HG03159 (cell line): ENCODE measurements around the gene EFCAB11.
"Not testable (repeated sequence)": the region's sequence is repeated elsewhere in the genome, so short reads cannot be mapped to it uniquely, and the experiment has no call there.

Source experiments
- ATAC-seq: cut with Tn5 transposase; IDR thresholded peaks from one replicate; pipeline ENCODE4 v1.9.1; 2021; ENCODE audit warnings: mild to moderate bottlenecking, moderate library complexity; ENCODE audit not compliant: unreplicated experiment

The EFCAB11 gene

GRCh38 chr14:89912667-89913211 lies 41.8 kb downstream of the EFCAB11 start:
- ATAC-seq, result no peak

- no peak for ATAC-seq
Observed at GRCh38 chr14:89912221-89912620, 42.3 kb downstream of the EFCAB11 start.

GRCh38 chr14:89911010-89911919 lies 43.3 kb downstream of the EFCAB11 start:
- no peak for ATAC-seq

GRCh38 chr14:89910691-89911009 lies 43.9 kb downstream of the EFCAB11 start:
- ATAC-seq, result no peak

GRCh38 chr14:89909586-89909985 lies 44.9 kb downstream of the EFCAB11 start:
- ATAC-seq, result no peak

GRCh38 chr14:89908712-89909450 lies 45.6 kb downstream of the EFCAB11 start:
- no peak for ATAC-seq

- ATAC-seq, result no peak
Observed at GRCh38 chr14:89907655-89908054, 46.9 kb downstream of the EFCAB11 start.

- no peak for ATAC-seq
Observed at GRCh38 chr14:89906000-89906399, 48.5 kb downstream of the EFCAB11 start.

GRCh38 chr14:89903340-89903952 lies 51.1 kb downstream of the EFCAB11 start:
- ATAC-seq, result no peak

- no peak for ATAC-seq
Observed at GRCh38 chr14:89902881-89903280, 51.6 kb downstream of the EFCAB11 start.

GRCh38 chr14:89900802-89901201 lies 53.7 kb downstream of the EFCAB11 start:
- no peak for ATAC-seq

- ATAC-seq, result no peak
Observed at GRCh38 chr14:89899917-89900663, 54.4 kb downstream of the EFCAB11 start.

- ATAC-seq, result no peak
Observed at GRCh38 chr14:89899291-89899690, 55.2 kb downstream of the EFCAB11 start.

- ATAC-seq, result not testable (repeated sequence)
Observed at GRCh38 chr14:89893388-89893787, 61.1 kb downstream of the EFCAB11 start.

- ATAC-seq, result no peak
Observed at GRCh38 chr14:89892953-89893352, 61.6 kb downstream of the EFCAB11 start.

GRCh38 chr14:89891721-89892120 lies 62.8 kb downstream of the EFCAB11 start:
- not testable (repeated sequence) for ATAC-seq

GRCh38 chr14:89891055-89891454 lies 63.5 kb downstream of the EFCAB11 start:
- no peak for ATAC-seq

- no peak for ATAC-seq
Observed at GRCh38 chr14:89890589-89890988, 63.9 kb downstream of the EFCAB11 start.

GRCh38 chr14:89889626-89890025 lies 64.9 kb downstream of the EFCAB11 start:
- ATAC-seq, result no peak

GRCh38 chr14:89884761-89885160 lies 69.8 kb downstream of the EFCAB11 start:
- ATAC-seq, result no peak

GRCh38 chr14:89881839-89882238 lies 72.7 kb downstream of the EFCAB11 start:
- ATAC-seq, result peak; percentile 81
